ENCODE results near the gene ATG2A. TPM values are rescaled to one million over a fixed set of nuclear protein-coding genes. Genes with fewer than 3 reads are reported as not detected.
A peak's percentile ranks its signal among the peaks of the same experiment; 100 is the strongest.

Gene ATG2A
- total and polyA plus RNA-seq, 4 experiments from 2014 or later = 4.1 to 47.3 (median 26.0) TPM

DNA sequence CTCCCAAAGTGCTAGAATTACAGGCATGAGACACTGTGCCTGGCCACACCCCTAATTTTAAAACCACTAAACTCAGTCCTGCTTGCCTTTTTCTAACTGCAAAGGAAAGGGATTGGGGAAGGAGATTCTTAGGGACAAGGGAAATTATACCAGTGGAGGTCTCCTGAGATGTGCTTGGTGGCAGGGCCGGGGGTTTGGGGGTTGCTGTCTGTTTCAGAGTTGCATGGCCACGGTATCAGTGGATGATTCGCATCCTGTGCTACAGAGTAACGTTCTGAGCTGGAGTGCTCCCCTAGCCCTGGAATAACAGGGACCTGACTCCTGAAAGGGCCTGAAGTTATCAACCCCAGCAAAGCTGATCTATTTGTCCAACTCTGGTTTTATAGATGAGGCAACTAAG, 19.5 kb upstream of the ATG2A start:
- H3K27me3 ChIP-seq (ENCODE audit: insufficient read depth, low read length) = no peaks in the 10 kb centered on the region
- H3K9me3 ChIP-seq (ENCODE audit: control insufficient read depth in 1 of 2, low read length in 2 of 2) = no peaks in the 10 kb centered on the region
- Mint-ChIP-seq H3K4me1 (no peaks in the 10 kb centered on the region), H3K27me3 (peaks cover under 1 to 2% of the 10 kb centered on the region in 2 donors), H3K36me3 (peaks cover 11 to 21% of the 10 kb centered on the region in 2 donors), H3K27ac (peak overlapping the region in 1 of 7 donors; percentile 46), H3K4me3 (no peak overlapping the region), H3K9me3 (no peaks in the 10 kb centered on the region)
- peaks cover 12% of the 10 kb centered on the region for H3K36me3 ChIP-seq (ENCODE audit: insufficient read depth, low read length)
- CTCF ChIA-PET (ENCODE audit: partially characterized antibody) = no interaction called here
- intact Hi-C loops (cut with micrococcal nuclease) = no loop called here
- no peak for DNase-seq
- no peak overlapping the region for H3K27ac ChIP-seq (ENCODE audit: low read depth, low read length)
- no peaks in the 10 kb centered on the region for H3K4me1 ChIP-seq (ENCODE audit: insufficient read depth, low read length)
- no peak overlapping the region for H3K4me3 ChIP-seq (ENCODE audit: low read length in 2 of 2)
- POLR2A ChIA-PET (ENCODE audit: partially characterized antibody) = interaction anchor here (1.0 kb wide), 1 partner anchor 35 kb away, joined by 5 read pairs; no protein-coding TSS in a partner anchor

DNA sequence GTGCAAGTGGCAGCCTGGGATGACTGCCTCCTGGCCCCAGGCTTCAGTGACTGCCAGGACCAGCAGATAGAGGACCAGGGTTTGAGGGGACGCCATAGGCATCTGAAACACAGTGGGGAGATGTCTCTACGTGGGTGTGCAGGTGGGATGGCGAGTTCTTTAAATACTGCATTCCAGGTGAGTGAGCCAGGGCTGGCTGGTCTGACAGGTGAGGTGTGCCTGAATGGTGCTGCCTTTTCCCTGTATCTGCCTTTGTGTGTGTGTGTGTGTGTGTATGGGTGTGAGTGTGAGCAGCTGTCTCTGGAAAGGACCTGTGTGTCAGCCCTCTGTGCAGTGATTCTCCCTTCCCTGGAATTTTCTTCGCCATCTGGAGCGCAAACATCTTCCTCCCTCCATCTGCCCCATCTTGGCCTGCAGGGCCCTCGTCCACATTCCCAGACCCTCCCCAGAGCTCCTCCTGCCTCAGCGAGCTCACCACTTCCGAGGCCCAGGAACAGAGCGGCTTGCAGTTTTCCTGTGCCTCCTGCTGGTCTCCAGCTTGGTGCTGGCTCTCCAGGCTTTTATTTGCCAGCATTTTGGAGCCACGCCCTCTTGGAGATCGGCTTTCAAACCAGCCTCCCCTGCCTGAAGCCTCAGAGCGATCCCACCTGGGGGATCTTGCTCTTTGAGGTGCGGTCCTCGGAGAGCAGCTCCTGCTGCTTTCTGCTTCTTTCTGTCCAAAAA, 18.5 kb upstream of the ATG2A start, which contains the start of gene GPHA2:
Gene GPHA2, minus strand, starts transcription at position 535 of the 723 bp plus-strand sequence. Its CDS starts 433 bp downstream, at position 102.
- Mint-ChIP-seq H3K9me3 (no peaks in the 10 kb centered on the region), H3K36me3 (peaks cover 19 to 31% of the 10 kb centered on the region in 2 donors), H3K4me3 (peak within 1 kb of the TSS in 1 of 8 donors; percentile 24), H3K4me1 (no peaks in the 10 kb centered on the region), H3K27me3 (peaks cover 0 to 2% of the 10 kb centered on the region in 2 donors), H3K27ac (peak within 1 kb of the TSS in 1 of 7 donors; percentile 46)
- no peak for DNase-seq
- intact Hi-C loops (cut with micrococcal nuclease) = no loop called here
- ChIA-PET POLR2A (ENCODE audit: partially characterized antibody) (interaction anchor here (1.0 kb wide), 1 partner anchor 36 kb away, joined by 5 read pairs; no protein-coding TSS in a partner anchor), CTCF (ENCODE audit: partially characterized antibody) (no interaction called here)
- H3K4me1 ChIP-seq (ENCODE audit: insufficient read depth, low read length) = no peaks in the 10 kb centered on the region
- no peak within 1 kb of the TSS for H3K4me3 ChIP-seq (ENCODE audit: low read length in 2 of 2)
- no peaks in the 10 kb centered on the region for H3K27me3 ChIP-seq (ENCODE audit: insufficient read depth, low read length)
- peaks cover 22% of the 10 kb centered on the region for H3K36me3 ChIP-seq (ENCODE audit: insufficient read depth, low read length)
- H3K9me3 ChIP-seq (ENCODE audit: control insufficient read depth in 1 of 2, low read length in 2 of 2) = no peaks in the 10 kb centered on the region
- no peak within 1 kb of the TSS for H3K27ac ChIP-seq (ENCODE audit: low read depth, low read length)

DNA sequence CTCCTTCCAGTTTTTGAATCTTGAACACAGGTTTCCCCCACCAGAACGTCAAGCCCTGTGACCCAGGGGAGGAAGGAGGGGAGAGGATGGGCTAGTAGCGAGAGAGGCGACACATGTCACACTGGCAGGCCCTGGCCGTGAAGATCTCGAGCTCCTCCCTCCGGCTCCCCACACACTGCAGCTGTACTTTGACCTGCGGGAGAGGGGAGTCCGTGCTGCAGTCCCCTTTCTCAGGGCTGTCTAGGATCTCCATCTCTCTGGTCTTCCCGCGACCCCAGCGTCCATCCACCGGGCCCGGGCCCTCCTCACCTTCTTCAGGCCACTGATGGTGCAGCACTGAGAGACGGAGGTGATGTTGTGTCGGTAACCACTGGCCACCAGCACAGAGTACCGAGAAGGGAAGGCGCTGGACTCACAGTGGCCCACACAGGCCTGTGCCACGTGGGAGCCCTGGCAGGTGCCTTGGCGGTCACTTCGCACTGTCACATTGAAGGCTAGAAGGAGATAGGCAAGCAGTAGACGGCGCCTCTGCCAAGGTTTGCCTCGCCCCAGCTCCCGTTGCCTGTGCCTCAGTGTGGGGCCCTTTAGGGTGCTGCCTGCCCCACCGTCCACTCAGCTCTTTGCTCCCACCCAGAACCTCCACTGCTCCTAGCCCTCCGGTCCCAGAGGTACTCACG, 17.8 kb upstream of the ATG2A start:
- DNase-seq = no peak
- POLR2A ChIA-PET (ENCODE audit: partially characterized antibody) = no interaction called here
- no peak overlapping the region for H3K27ac ChIP-seq (ENCODE audit: low read depth, low read length)
- Mint-ChIP-seq H3K9me3 (no peaks in the 10 kb centered on the region), H3K27ac (no peak overlapping the region), H3K36me3 (peaks cover 26 to 37% of the 10 kb centered on the region in 2 donors), H3K4me1 (no peaks in the 10 kb centered on the region), H3K27me3 (peaks cover 0 to 2% of the 10 kb centered on the region in 2 donors), H3K4me3 (peak overlapping the region in 1 of 8 donors; percentile 24)
- CTCF ChIA-PET (ENCODE audit: partially characterized antibody) = no interaction called here
- no peaks in the 10 kb centered on the region for H3K4me1 ChIP-seq (ENCODE audit: insufficient read depth, low read length)
- peaks cover 29% of the 10 kb centered on the region for H3K36me3 ChIP-seq (ENCODE audit: insufficient read depth, low read length)
- no peak overlapping the region for H3K4me3 ChIP-seq (ENCODE audit: low read length in 2 of 2)
- intact Hi-C loops (cut with micrococcal nuclease) = no loop called here
- no peaks in the 10 kb centered on the region for H3K9me3 ChIP-seq (ENCODE audit: control insufficient read depth in 1 of 2, low read length in 2 of 2)
- no peaks in the 10 kb centered on the region for H3K27me3 ChIP-seq (ENCODE audit: insufficient read depth, low read length)

DNA sequence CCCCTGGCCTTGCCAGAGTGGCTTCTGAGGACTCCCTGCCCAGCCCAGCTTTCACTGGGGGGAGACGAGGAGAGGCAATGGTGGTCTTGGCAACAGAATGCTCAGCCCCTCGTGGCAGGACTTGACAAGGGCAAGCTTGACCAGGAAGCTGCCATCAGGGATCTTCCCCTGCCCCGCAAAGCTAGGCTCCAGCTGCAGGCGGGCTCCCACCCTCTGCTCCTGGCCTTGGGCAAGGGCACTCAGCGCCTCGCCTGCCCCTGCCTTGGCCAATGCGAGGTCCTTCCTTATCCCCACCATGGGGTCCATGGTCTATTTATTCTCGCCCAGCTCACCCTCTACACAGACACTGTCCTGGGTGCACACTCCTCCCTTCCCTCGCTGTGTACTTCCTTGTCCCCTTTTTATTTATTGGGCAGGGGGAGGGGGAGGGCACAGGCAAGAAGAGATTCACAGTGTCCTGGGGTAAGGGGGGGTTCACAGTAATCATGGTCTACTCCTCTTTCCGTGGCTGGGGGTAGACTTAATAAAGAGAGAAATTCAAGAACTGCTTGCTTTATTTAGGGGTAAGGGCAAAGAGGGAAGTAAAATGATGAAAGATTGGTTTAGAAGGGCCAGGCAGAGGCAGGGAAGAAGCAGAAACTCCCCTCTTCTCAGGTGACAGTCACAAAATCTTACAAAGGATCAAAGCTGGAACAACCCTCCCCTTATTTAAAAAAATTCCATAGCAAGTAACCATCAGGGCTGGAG, 17.1 kb upstream of the ATG2A start:
- H3K9me3 ChIP-seq (ENCODE audit: control insufficient read depth in 1 of 2, low read length in 2 of 2) = no peaks in the 10 kb centered on the region
- H3K27ac Mint-ChIP-seq = no peak overlapping the region

DNA sequence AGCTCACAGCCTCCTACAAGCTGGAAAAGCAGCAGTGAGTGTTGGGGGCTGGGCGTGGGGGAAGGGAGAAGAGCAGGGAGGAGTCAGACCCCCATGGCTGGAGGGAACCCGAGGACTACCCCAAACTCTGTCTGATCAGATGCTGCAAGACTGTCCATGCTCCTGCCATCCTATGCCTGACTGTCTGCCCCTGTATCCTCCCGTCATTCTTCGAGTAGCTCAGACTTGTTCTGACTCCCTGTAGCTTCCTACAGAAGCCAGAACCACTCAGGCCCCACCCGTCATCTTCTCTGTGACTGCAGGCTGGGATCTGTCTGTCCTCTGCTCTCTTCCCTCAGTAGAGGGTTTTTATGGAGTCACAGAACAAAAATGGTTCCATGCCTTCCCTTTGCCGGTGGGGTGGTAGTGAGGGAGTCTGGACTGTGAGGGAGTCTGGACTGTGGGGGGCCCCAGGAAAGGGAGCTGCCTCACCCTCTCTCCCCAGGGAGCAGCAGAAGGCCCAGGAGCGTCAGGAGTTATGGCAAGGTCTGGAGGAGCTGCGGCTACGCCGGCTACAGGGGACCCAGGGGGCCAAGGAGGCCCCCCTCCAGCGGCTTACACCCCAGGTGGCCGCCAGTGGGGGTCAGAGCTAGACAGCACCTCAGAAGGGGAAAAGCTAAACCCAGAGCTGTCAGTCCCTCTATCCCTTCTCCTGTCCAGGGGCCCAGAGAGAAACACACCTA, 16.4 kb upstream of the ATG2A start:
- ChIA-PET POLR2A (ENCODE audit: partially characterized antibody) (no interaction called here), CTCF (ENCODE audit: partially characterized antibody) (interaction anchor here (0.8 kb wide), 1 partner anchor 15 kb away, joined by 4 read pairs; no protein-coding TSS in a partner anchor)
- Mint-ChIP-seq H3K9me3 (no peaks in the 10 kb centered on the region), H3K4me1 (no peaks in the 10 kb centered on the region), H3K4me3 (no peak overlapping the region), H3K27ac (no peak overlapping the region), H3K27me3 (no peaks in the 10 kb centered on the region), H3K36me3 (peaks cover 28 to 38% of the 10 kb centered on the region in 2 donors)
- no peak overlapping the region for H3K27ac ChIP-seq (ENCODE audit: low read depth, low read length)
- no peaks in the 10 kb centered on the region for H3K9me3 ChIP-seq (ENCODE audit: control insufficient read depth in 1 of 2, low read length in 2 of 2)
- DNase-seq = no peak
- intact Hi-C loops (cut with micrococcal nuclease) = no loop called here
- no peaks in the 10 kb centered on the region for H3K27me3 ChIP-seq (ENCODE audit: insufficient read depth, low read length)
- H3K36me3 ChIP-seq (ENCODE audit: insufficient read depth, low read length) = peaks cover 30% of the 10 kb centered on the region
- no peak overlapping the region for H3K4me3 ChIP-seq (ENCODE audit: low read length in 2 of 2)
- no peaks in the 10 kb centered on the region for H3K4me1 ChIP-seq (ENCODE audit: insufficient read depth, low read length)

More for the DNA sequence above, 17.1 kb upstream of the ATG2A start:
- H3K4me1 Mint-ChIP-seq = no peaks in the 10 kb centered on the region
- Histone ChIP-seq H3K36me3 (ENCODE audit: insufficient read depth, low read length) (peaks cover 30% of the 10 kb centered on the region), H3K27ac (ENCODE audit: low read depth, low read length) (no peak overlapping the region), H3K4me3 (ENCODE audit: low read length in 2 of 2) (no peak overlapping the region), H3K4me1 (ENCODE audit: insufficient read depth, low read length) (no peaks in the 10 kb centered on the region), H3K27me3 (ENCODE audit: insufficient read depth, low read length) (no peaks in the 10 kb centered on the region)
- DNase-seq = no peak
- intact Hi-C loops (cut with micrococcal nuclease) = no loop called here
- ChIA-PET POLR2A (ENCODE audit: partially characterized antibody) (no interaction called here), CTCF (ENCODE audit: partially characterized antibody) (no interaction called here)
- peaks cover 0 to 2% of the 10 kb centered on the region in 2 donors for H3K27me3 Mint-ChIP-seq
- H3K9me3 Mint-ChIP-seq = no peaks in the 10 kb centered on the region
- no peak overlapping the region for H3K4me3 Mint-ChIP-seq
- peaks cover 28 to 38% of the 10 kb centered on the region in 2 donors for H3K36me3 Mint-ChIP-seq

DNA sequence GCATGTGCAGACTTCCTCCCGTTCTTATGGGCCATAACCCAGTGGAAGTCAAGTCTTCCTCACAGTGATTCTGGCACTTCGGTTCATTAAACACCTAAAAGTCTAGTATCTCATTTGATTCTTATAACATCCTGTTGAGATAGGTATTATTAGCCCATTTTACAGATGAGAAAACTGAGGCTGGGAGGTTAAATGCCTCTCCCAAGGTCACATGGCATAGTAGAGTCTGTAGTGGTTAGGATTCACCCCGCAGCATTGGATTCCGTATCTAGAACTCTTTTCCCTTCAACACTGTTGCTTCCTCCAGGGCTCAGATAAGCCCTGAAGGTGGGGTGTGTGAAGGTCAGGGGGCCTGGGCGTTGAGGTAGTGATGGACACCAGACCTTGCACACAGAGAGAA, 15.3 kb upstream of the ATG2A start:
- H3K4me1 Mint-ChIP-seq = no peaks in the 10 kb centered on the region
- intact Hi-C loops (cut with micrococcal nuclease) = no loop called here
- Histone ChIP-seq H3K36me3 (ENCODE audit: insufficient read depth, low read length) (peaks cover 30% of the 10 kb centered on the region), H3K27ac (ENCODE audit: low read depth, low read length) (no peak overlapping the region), H3K4me1 (ENCODE audit: insufficient read depth, low read length) (no peaks in the 10 kb centered on the region), H3K27me3 (ENCODE audit: insufficient read depth, low read length) (no peaks in the 10 kb centered on the region), H3K9me3 (ENCODE audit: control insufficient read depth in 1 of 2, low read length in 2 of 2) (no peaks in the 10 kb centered on the region), H3K4me3 (ENCODE audit: low read length in 2 of 2) (no peak overlapping the region)
- CTCF ChIA-PET (ENCODE audit: partially characterized antibody) = no interaction called here
- H3K27ac Mint-ChIP-seq = peak overlapping the region in 1 of 7 donors; percentile 29
- POLR2A ChIA-PET (ENCODE audit: partially characterized antibody) = no interaction called here
- H3K27me3 Mint-ChIP-seq = no peaks in the 10 kb centered on the region
- no peaks in the 10 kb centered on the region for H3K9me3 Mint-ChIP-seq
- no peak for DNase-seq
- peaks cover 28 to 43% of the 10 kb centered on the region in 2 donors for H3K36me3 Mint-ChIP-seq
- no peak overlapping the region for H3K4me3 Mint-ChIP-seq
